Peyer's patch (tissue), 4 donors: Measurements from ENCODE around the gene DUT.

Experiments
- POLR2A ChIP-seq, 2 donors: fragments of 450-650 bp; IDR thresholded peaks; one replicate each; pipeline ENCODE4 v1.5.1; 2017; ENCODE audit warnings: antibody characterized with exemption in 2 of 2, mild to moderate bottlenecking in 2 of 2, moderate library complexity in 2 of 2
- TF ChIP-seq, protein P1 (sequence below), 6 experiments: fragments of 450-650 bp in 4 of 6; fragments of 200-600 bp in 2 of 6; sonication (generic) in 1 of 6; IDR thresholded peaks; one replicate each; pipeline ENCODE4 v1.5.1; 2017 to 2019; ENCODE audit warnings: antibody characterized with exemption in 6 of 6, mild to moderate bottlenecking in 3 of 6, moderate library complexity in 1 of 6

DNA sequence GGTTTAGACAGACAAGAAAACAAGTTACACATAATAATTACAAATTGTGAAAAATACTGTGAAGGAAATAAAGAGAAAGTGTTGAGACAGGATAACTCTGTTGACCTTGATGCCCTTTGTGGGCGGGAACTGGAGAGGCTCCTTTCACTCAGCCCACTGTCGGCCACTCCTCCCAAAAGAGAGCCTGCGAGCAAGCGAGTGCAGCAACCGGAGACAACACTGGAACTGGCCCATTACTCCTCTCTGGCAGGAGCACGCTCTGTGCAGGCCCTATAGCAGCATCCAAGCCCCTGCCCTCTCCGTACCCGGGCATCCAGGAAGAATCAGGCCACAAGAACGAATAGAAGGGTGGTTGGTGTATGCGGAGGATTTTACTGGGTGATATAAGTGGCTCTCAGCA lies 16.2 kb upstream of the DUT start:
- TF ChIP-seq, protein P1, sequence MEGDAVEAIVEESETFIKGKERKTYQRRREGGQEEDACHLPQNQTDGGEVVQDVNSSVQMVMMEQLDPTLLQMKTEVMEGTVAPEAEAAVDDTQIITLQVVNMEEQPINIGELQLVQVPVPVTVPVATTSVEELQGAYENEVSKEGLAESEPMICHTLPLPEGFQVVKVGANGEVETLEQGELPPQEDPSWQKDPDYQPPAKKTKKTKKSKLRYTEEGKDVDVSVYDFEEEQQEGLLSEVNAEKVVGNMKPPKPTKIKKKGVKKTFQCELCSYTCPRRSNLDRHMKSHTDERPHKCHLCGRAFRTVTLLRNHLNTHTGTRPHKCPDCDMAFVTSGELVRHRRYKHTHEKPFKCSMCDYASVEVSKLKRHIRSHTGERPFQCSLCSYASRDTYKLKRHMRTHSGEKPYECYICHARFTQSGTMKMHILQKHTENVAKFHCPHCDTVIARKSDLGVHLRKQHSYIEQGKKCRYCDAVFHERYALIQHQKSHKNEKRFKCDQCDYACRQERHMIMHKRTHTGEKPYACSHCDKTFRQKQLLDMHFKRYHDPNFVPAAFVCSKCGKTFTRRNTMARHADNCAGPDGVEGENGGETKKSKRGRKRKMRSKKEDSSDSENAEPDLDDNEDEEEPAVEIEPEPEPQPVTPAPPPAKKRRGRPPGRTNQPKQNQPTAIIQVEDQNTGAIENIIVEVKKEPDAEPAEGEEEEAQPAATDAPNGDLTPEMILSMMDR (IDR thresholded peaks at IDR 0.05), result no peak
- TF ChIP-seq POLR2A (IDR thresholded peaks at IDR 0.05), result no peak
